IPS DF 4.7 (cell line): ENCODE results near the gene TRAPPC3L.

ENCODE experiments used
- DNase-seq: peaks from one replicate; pipeline ENCODE4 v3.0.0-alpha.2; 2013; ENCODE audit warnings: low spot score; ENCODE audit errors: extremely low read depth

The TRAPPC3L gene

DNA sequence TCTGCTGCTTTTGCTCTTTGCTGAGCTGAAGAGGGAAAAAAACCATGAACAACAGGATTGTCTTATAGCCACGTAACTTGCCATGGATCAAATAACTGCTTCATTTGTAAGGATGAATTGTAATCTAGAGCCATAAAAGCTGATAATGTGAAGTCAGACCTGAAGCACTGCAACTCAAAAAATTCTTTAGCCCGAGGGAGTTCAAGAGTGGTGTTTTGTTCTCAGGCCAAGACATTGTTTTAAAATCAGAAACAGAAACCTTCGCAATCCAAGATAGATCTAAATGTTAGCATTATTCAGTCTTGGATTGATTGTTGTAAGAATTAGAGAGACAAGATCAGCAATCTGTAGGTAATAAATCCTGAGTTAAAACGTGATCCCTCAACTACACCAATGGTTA, at the start of gene TRAPPC3L:
TRAPPC3L (minus strand) TSS at position 34 of the 400 bp plus-strand sequence. CDS start 170 bp downstream, outside the sequence.
- no peak for DNase-seq

DNA sequence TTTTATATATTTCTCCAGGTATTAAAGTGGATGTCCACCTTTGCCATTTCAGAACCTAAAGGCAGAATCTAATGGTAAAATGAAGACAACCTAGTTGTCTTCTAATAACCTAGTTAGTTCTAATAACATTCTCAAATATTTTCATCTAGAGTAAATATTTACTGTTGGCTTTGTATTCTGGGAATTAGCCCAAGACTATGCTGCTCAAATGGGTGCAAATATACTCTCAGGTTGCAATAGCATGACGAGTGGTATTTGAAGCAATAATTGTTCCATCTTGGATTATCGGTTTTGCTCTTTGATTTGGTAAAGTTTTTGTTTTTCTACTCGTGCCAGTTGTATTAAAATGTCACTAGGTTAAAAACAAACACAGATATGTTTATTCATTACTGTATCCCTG, 49.8 kb upstream of the TRAPPC3L start:
- no peak for DNase-seq

DNA sequence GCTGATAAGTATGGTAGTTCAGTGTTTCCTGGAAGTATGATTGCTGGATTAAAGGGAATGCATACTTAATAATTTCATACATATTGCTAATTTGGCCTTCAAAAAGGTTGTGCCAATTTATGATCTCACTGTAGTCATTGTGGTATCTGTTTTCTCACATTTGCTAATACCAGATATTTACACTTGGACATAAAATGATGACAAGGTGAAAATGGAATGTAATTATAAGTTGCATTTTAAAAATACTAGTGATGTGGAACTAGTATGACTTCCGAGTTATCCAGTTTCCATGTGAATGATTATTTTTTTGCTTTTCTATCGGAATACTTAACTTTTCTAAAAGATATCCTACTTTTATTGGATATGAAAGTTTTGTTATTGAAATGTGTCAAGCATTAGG, 41.3 kb upstream of the TRAPPC3L start:
- DNase-seq = no peak

GRCh38 chr6:116586276-116586675, 40.8 kb upstream of the TRAPPC3L start:
- DNase-seq = no peak

- no peak for DNase-seq
These were observed 34.7 kb upstream of the TRAPPC3L start for GRCh38 chr6:116580198-116580597.

DNA sequence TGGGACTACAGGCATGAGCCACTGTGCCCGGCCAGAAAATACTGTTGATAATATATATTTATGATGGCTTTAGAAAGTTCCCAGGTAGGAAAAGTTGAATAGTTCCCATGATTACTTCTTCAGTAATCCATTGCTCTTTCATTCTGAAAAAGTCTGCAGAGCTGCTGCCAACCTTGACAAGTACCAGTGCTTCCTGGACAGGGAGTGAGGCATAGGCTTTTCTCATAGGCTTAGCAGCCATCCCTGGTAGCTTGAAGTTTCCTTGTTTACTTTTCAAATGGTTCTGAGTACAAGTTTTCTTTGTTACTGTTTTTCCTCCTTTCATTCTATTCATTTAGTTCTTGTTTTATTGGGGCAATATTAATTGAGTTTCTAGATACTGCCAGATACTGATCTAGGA, 33.7 kb upstream of the TRAPPC3L start:
- DNase-seq = no peak

- DNase-seq = no peak
These were observed 32.9 kb upstream of the TRAPPC3L start for GRCh38 chr6:116578335-116578734.

GRCh38 chr6:116577486-116577885, 32.0 kb upstream of the TRAPPC3L start:
- DNase-seq = no peak

DNA sequence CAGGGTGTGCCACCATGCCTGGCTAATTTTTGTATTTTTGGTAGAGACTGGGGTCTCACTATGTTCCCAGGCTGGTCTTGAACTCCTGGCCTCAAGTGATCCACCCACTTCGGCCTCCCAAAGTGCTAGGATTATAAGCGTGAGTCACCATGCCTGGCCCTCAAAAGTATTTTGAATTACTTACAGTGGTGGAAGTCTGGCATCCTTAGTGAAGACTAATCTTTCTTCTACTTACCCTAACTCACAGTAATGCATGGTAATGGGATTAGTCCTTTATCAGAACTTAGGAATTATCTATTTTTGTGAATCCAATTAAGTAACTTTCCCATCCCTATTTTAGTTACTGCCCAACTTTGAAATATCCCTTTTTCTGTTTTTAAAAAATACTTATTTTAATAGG, 29.7 kb upstream of the TRAPPC3L start:
- no peak for DNase-seq

GRCh38 chr6:116572162-116572561, 26.7 kb upstream of the TRAPPC3L start:
- DNase-seq = no peak

GRCh38 chr6:116571683-116572000, 26.2 kb upstream of the TRAPPC3L start:
- no peak for DNase-seq

- peak; percentile 92 for DNase-seq
These were observed 25.6 kb upstream of the TRAPPC3L start, which contains the start of gene RWDD1 for GRCh38 chr6:116570856-116571682. Gene RWDD1 (plus strand): TSS chr6:116571504. CDS start chr6:116571583, 79 bp downstream.

DNA sequence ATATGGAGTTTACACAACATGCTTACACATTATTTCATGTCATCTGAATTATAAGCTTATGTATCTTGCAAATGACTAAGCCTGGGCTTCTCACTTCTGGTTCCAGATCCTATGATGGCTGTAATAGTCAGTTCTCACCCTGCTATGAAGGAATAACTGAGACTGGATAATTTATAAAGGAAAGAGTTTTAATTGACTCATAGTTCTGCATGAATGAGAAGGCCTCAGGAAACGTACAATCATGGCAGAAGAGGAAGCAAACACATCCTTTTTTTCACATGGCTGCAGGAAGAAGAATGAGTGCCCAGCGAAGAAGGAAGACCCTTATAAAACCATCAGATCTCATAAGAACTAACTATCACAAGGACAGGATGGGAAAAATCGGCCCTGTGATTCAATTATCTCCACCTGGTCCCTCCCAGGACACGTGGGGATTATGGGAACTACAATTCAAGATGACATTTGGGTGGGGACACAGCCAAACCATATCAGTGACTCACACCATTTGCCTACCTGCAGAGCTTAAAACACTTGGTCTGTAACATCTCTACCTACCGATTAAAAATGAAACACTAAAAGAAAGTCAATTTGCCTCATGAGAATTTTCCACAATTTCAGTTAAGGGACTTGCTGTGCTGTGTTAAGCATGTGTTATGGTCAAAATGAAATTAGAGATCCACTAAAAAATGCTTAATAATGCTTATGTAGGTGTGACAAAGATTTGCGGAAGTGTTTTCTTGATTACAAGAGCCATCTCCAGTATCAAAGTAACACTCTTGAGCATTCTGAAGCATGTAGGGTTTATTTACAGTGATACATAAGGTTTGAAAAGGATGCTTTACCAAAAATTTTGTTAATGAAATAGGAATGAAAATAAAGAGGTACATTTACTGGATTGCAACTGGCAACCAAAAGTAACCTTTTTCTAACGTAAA, 23.6 kb upstream of the TRAPPC3L start:
- DNase-seq = no peak

DNA sequence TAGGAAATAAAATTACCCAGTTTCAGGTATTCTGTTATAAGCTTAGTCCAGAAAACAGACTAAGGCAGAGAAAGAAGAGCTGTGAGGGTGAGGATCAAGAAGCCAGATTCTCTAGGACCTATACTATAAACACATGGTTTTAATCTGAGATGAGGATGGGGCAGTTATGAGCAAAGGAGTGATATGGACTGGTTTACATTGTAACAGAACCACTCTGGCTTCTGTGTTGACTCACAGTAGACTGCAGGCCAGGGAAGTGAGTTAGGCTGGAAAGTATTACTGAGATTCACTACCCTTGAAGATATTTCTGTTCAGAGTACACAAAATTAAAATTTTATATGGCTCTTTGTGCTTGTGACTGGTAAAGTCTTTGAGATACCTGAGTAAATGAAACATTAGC, 22.6 kb upstream of the TRAPPC3L start:
- DNase-seq = no peak

- no peak for DNase-seq
These were observed 19.7 kb upstream of the TRAPPC3L start for GRCh38 chr6:116564921-116565872.

DNA sequence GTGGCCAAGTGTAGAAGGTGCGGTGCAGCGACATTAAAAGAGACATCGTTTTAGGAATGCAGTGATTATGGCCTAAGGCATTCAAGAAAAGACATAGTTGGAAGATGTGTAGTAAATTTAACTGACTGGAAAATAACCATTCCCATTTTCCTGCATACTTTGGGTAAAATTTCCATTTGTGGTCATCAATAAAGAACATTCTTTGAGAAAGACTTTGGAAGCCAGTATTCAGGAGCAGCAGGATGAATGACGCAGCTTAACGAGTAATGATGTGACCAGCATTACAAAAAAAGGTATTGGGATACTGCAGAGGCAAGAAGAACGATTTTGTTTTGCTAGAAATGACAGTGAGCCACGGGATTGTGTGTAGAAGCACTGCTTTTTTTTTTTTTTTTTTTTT, 18.8 kb upstream of the TRAPPC3L start:
- DNase-seq = no peak

GRCh38 chr6:116563830-116564229, 18.3 kb upstream of the TRAPPC3L start:
- DNase-seq = no peak

DNA sequence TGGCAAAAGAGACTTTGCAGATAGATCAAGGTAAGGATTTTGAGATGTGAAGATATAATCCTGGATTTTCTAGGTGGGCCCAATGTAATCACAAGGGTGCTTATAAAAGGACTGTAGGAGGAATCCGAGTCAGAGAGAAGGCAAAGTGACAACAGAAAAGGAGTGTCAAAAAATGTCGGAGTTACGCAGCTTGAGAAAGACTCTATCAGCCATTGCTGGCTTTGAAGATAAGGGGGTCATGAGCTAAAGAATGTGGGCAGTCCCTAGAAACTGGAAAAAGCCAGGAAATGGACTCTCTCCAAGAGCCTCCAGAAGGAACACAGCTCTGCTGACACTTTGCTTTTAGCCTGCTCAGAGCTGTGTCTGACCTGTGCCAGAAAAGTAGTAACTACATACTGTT, 17.1 kb upstream of the TRAPPC3L start:
- DNase-seq = no peak

DNA sequence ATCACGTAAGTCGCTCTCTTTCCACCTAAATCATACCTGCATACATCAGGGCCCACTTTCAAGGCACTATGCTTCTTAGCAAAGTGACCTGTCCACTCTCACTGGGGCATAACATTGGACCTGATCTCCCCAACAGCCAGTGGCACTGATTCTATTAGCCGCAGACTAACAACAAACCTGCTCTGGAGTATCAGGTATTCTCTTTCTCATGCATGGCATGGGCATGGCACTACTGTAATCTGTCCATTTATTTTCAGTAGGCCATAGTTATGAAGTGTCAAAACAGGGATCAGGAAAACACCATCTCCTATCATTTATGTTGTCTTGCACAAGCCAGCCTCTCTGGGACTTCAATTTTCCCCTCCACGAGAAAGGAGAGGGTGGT, 16.5 kb upstream of the TRAPPC3L start:
- DNase-seq = no peak

DNA sequence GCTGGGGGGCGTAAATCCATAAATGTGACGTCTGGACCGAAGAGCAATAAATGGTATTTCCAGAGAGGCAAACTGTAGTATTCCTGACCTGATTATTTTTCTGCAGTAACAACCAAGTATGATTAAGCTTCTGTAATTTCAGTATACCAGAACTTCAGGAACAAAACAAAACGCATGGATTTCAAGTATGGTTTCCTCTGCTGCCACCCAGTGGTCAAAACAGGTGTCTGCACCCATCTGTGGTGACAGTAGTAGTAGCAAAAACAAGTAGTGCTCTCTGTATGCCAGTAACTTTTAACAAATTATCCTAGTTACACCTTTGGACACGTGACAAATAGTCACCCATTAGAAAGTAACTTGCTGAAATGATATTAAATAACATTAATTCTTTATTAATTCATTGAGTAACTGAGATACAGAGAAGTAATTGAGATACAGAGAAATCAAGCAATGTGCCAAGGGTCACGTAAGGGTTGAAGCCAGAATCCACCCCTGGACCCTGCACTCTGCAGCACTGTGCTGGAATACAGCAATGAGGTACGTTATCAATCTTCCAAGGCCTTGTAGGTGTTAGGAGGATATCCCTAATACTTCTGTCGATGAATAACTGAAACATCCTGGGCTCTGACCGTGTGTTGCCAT, 16.0 kb upstream of the TRAPPC3L start:
- DNase-seq = peak; percentile 16

DNA sequence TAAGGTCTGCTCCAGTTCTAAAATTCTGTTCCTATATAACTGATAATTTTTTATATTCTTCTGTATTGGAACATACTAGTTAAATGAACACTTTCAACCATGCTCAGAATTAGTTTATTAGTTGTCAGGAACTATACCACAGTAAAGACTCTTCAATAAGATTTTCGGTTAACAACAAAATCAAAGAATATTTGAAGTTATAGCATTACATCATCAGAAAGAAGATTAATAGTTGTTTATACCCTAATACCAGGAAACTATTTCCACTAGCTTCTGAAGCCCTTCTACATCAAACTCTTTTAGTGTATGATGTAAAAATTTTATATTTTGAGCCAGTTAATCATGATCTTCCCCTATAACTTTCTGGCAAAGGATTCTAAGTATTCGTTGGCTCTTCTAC, 14.6 kb upstream of the TRAPPC3L start:
- no peak for DNase-seq
